ENCODE measurements around the gene AAK1.
"Not testable (repeated sequence)": the region's sequence is repeated elsewhere in the genome, so short reads cannot be mapped to it uniquely, and the experiment has no call there.

Gene AAK1

GRCh38 chr2:69625078-69625795, 18.3 kb downstream of the AAK1 start:
- DNase-seq (ENCODE audit: low spot score): no peak

DNA sequence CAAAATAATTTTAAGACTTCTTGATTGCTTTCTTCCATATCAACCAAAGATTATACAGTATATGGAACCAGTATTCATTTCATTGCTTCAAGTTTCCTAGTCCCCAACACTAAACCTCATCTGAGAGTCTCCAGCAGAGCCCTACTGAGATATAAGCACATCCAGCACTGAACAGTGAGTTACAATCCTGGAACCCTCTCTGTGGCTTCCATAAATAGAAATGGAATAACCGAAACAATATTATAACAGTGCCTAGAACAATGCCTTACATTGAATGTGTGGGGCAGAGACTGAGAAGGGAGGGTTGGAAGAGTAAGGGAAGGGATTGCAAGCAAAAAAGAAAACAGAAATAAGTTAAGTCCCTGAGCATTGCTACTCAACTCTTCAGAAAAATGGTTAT, 18.9 kb downstream of the AAK1 start:
- no peak for DNase-seq (ENCODE audit: low spot score)

DNA sequence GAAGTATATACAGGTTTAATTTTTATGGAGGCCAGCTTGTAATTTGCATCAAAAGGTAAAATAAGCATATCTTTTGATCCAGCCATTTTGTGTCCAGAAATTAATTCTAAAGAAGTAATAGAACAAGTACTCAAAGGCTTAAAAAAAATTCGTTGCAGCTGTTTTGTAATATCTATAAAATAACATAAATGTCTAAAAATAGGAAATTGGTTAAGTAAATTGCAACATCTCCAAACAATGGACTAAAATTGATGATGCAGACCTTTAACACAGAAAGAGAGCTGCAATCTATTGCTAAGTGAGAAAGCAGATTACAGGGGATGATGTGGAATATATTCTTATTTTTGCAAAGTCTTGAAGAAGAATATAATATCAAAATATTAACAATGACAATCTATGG, 19.4 kb downstream of the AAK1 start:
- no peak for DNase-seq (ENCODE audit: low spot score)

GRCh38 chr2:69623236-69623635, 20.3 kb downstream of the AAK1 start:
- no peak for DNase-seq (ENCODE audit: low spot score)

DNA sequence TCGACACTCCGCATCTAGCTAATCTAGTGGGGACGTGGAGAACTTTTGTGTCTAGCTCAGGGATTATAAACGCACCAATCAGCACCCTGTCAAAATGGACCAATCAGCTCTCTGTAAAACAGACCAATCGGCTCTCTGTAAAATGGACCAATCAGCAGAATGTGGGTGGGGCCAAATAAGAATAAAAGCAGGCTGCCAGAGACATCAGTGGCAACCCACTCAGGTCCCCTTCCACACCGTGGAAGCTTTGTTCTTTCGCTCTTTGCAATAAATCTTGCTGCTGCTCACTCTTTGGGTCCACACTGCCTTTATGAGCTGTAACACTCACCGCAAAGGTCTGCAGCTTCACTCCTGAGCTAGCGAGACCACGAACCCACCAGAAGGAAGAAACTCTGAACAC, 20.7 kb downstream of the AAK1 start:
- DNase-seq (ENCODE audit: low spot score): not testable (repeated sequence)

- DNase-seq (ENCODE audit: low spot score): not testable (repeated sequence)
These were observed 21.5 kb downstream of the AAK1 start for GRCh38 chr2:69622017-69622540.

GRCh38 chr2:69621440-69621839, 22.1 kb downstream of the AAK1 start:
- DNase-seq (ENCODE audit: low spot score): no peak

- no peak for DNase-seq (ENCODE audit: low spot score)
These were observed 22.7 kb downstream of the AAK1 start for GRCh38 chr2:69620870-69621269.

DNA sequence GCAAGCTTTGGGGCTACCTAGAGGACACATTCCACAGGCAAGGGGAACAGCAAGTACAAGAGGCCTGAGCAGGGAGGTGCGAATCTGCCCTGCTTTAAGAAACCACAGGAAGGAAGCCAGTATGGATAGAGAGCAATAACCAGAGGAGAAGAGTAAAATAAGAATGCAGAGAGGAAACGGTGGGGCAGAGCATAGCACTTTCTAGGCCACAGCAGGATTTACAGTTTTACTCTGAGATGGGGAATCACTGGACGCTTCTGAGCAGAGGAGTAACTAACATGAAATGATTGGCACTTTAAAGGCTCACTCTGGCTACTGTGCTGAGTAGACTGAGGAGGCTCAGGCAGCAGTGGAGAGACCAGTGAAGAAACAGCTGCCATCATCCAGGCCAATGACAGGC, 23.8 kb downstream of the AAK1 start:
- DNase-seq (ENCODE audit: low spot score): no peak

DNA sequence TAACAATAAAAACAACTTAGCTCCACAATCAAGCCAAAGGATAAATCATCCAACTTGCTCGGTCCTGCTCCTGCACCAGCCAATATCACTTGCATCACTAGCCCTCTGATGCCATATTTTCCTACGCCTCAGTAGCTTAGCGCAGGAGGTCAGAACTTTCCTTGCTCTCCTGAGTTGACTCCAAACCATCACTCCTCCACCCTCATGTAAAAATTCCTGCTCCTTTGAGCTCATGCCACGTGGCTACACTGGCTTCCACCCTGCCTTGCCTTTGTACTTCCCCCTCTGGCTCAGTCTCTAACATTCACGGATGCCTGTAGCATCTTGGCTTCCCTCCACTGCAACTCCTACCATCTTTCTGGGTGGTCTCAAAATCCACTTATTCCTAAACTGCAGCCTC, 25.2 kb downstream of the AAK1 start:
- DNase-seq (ENCODE audit: low spot score): no peak

GRCh38 chr2:69617744-69618143, 25.8 kb downstream of the AAK1 start:
- DNase-seq (ENCODE audit: low spot score): no peak

DNA sequence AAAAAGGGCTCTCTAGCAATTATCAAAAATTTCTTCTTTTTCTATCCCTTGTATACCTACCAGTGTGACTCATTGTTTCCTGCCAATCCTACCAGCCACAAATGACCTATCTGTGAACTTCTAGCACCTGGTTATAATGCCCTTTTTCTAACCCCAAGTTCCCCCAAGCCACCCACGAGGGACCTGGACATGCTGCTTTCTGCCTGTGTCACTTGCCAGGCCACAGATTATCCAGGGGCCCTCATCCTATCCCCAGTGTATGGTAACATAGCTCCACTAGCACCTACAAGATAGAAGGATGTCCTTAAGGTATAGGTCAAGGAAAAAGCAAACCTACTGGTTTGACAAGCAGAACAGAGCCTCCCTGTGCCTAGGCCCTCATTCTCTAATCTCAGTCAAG, 26.8 kb downstream of the AAK1 start:
- DNase-seq (ENCODE audit: low spot score): no peak

DNA sequence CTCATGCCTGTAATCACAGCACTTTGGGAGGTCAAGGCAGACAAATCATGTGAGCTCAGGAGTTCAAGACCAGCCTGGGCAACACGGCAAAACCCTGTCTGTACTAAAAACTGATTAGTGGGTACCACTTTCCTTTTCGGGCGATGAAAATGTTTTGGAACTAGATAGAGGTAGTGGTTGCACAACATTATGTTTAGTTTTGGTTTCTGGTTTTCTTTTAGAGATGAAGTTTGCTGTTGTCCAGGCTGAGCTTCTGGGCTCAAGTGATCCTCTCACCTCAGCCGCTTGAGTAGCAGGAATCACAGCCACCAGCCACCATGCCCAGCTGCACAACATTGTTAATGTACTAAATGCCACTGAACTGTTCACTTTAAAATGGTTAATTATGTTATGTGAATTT, 27.6 kb downstream of the AAK1 start:
- no peak for DNase-seq (ENCODE audit: low spot score)

- no peak for DNase-seq (ENCODE audit: low spot score)
These were observed 28.4 kb downstream of the AAK1 start for GRCh38 chr2:69615078-69615625.

GRCh38 chr2:69612707-69613106, 30.8 kb downstream of the AAK1 start:
- DNase-seq (ENCODE audit: low spot score): no peak

GRCh38 chr2:69612200-69612599, 31.3 kb downstream of the AAK1 start:
- no peak for DNase-seq (ENCODE audit: low spot score)

GRCh38 chr2:69608109-69608508, 35.4 kb downstream of the AAK1 start:
- no peak for DNase-seq (ENCODE audit: low spot score)

DNA sequence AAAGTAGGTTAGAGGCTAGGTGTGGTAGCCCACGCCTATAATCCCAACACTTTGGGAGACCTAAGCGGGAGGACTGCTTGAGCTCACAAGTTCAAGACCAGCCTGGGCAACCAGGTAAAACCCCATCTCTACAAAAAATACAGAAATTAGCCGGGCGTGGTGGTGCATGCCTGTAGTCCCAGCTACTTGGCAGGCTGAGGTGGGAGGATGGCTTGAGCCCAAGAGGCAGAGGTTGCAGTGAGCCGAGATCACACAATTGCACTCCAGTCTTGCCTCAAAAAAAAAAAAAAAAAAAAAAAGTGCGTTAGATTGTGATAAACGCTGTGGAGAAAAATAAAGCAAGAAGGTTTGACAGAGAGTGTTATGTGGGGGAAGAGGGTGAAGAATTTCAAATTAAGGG, 36.8 kb downstream of the AAK1 start:
- not testable (repeated sequence) for DNase-seq (ENCODE audit: low spot score)

GRCh38 chr2:69605284-69605683, 38.3 kb downstream of the AAK1 start:
- DNase-seq (ENCODE audit: low spot score): no peak

DNA sequence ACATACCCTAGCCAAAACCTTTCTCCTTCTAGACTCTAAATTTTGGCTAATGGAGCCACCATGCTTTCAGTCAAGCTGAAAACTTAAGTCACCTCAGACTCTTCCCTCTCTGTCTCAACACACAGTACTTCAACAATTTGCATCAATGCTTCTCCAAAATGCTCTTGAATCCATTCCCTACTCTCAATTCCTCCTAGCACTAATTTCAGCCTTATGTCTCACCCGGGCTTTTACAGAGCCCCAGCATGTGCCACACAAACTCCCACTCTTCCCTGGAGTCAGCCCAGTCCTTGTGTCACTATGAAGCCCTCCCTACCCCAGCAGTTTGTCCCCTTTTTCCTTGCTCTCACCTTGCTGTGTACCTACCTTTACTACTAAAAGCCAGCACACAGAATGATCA, 38.7 kb downstream of the AAK1 start:
- DNase-seq (ENCODE audit: low spot score): no peak

DNA sequence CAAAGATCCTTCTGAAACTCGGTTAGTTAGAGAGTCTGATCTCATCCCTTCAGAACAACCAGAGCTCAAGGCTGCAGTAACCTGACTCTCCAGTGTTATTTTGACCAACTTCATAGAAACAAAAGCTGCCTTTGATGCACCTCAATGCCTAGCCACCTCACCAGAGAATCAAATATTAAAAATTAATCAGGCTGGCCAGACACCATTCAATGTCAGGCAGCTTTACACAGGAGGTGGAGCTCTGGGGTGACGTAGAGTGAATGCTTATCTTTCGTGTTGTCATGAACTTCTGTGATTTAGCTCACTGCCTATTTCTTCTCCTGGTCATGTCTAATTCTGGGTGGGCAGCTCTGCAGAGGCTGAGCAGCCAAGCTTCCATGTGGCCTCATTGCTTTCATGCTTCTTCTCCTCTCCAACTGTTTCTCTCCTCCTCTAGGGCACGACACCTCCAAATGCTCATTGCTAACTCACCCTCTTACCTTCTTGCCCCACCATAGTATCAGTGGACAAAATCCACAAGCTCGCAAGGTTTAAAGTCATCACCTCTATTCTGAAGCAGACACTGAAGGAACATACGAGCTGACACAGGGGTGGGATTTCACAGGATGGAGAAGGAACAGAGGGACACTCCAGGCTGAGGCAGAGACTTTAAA, 39.4 kb downstream of the AAK1 start:
- no peak for DNase-seq (ENCODE audit: low spot score)

DNA sequence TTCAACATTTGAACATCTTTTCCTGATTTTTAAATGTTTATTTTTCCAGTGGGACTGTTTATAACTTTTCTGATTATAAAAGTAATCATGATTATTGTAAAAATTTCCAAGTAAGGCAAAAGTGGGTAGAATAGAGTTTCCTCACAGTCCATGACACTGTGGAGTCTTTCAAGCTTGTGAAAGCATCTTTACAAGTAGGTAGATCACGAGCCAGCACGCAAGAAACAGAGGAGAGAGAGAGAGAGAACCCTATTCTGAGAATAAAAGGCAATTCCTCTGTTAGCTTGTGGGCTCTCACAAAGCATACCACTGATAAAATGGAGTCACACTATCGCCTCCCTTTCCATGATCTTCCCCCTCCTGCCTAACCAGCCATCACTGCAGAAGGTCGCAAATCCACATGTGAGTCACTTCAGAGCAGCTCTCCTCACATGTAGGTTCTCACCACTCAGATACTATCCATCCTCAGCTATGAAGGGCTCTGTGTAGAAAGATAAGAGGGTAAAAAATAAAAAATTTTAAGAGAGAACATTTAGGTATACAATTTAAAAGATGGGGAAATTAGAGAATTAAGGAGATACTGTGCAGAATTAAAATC, 40.3 kb downstream of the AAK1 start:
- no peak for DNase-seq (ENCODE audit: low spot score)

DNA sequence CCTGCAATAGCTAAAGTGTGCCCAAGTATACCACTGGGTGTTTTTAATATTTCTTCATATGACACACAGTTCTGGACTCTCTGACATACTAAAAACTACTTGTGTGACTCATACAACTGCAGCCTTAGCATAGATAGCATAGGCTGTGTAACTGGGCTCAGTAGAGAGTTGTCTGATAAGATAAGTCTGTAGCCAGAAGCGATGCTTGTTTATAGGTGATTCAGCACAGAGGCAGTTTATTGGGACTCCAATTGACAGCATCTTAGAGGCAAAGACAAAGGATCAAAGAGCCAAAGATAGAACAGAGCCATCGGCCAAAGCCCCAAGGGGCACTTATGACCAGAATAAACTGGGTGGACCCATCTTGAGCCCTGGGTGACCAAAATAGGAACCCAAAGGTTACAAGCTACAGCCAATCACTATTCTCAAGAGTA, 42.3 kb downstream of the AAK1 start:
- no peak for DNase-seq (ENCODE audit: low spot score)

All from ecto neural progenitor cell (in vitro differentiated cells).